HepG2 (cell line): ENCODE measurements around the gene YIF1A. TPM values are rescaled to one million over a fixed set of nuclear protein-coding genes. Genes with fewer than 3 reads are reported as not detected.

Source experiments
- AGO1 ChIP-seq: fragments of 200-400 bp; formaldehyde crosslinking; IDR thresholded peaks from 2 replicates; pipeline ENCODE4 v1.6.1; 2017; ENCODE audit warnings: mild to moderate bottlenecking, low read depth, low read length, moderate library complexity; ENCODE audit not compliant: poor library complexity, severe bottlenecking
- FOXA3 ChIP-seq: IDR thresholded peaks from 2 replicates; pipeline ENCODE4 v1.6.1; 2016; ENCODE audit warnings: missing genetic modification reagents, missing compliant biosample characterization
- FOXK1 ChIP-seq: sonication (generic); formaldehyde crosslinking; IDR thresholded peaks from 2 replicates; pipeline ENCODE4 v1.4.0; 2020; ENCODE audit warnings: low read depth, missing genetic modification reagents, borderline replicate concordance
- GATAD1 ChIP-seq: IDR thresholded peaks from 2 replicates; pipeline ENCODE4 v1.6.1; 2016; ENCODE audit warnings: missing genetic modification reagents, missing compliant biosample characterization
- NFYB ChIP-seq: sonication (generic); formaldehyde crosslinking; IDR thresholded peaks from 2 replicates; pipeline ENCODE4 v1.4.0; 2020; ENCODE audit warnings: missing genetic modification reagents
- SAFB2 ChIP-seq: sonication (generic); formaldehyde crosslinking; IDR thresholded peaks from 2 replicates; pipeline ENCODE4 v1.5.1; 2020; ENCODE audit warnings: missing genetic modification reagents, low read depth, mild to moderate bottlenecking, borderline replicate concordance
- SNAPC2 ChIP-seq: sonication (generic); formaldehyde crosslinking; IDR thresholded peaks from 2 replicates; pipeline ENCODE4 v1.8.1; 2022; ENCODE audit warnings: mild to moderate bottlenecking, missing genetic modification reagents
- YEATS4 ChIP-seq: sonication (generic); formaldehyde crosslinking; IDR thresholded peaks from 2 replicates; pipeline ENCODE4 v1.4.0; 2020; ENCODE audit warnings: missing genetic modification reagents, borderline replicate concordance
- ZFX ChIP-seq: sonication (generic); formaldehyde crosslinking; IDR thresholded peaks from 2 replicates; pipeline ENCODE4 v1.4.0; 2020; ENCODE audit warnings: mild to moderate bottlenecking, low read depth, missing genetic modification reagents, moderate library complexity
- ZNF761 ChIP-seq: sonication (generic); formaldehyde crosslinking; conservative IDR thresholded peaks from 2 replicates; pipeline ENCODE4 v1.4.0; 2020; ENCODE audit warnings: mild to moderate bottlenecking, missing genetic modification reagents
- ZSCAN25 ChIP-seq: sonication (generic); formaldehyde crosslinking; IDR thresholded peaks from 2 replicates; pipeline ENCODE4 v1.8.0; 2022; ENCODE audit warnings: mild to moderate bottlenecking, missing genetic modification reagents
- polyA plus RNA-seq, 8 experiments: library from polyadenylated mRNA; depleted of rRNA in 3 of 8; stranded (reverse) in 7 of 8; unstranded in 1 of 8; fragments of >200 nt; fragmentation: Illumina TruSeq in 4 of 8; extraction: Trizol in 4 of 8; gene quantifications; 2 replicates each; pipeline versions ENCODE4 v1.2.1 to v1.2.3, GENCODE V29; 2011 to 2016; ENCODE audit warnings: low read depth in 4 of 8, missing spikeins in 1 of 8, mixed read lengths in 1 of 8; ENCODE audit not compliant: insufficient read depth in 1 of 8
- total RNA-seq, 5 experiments: library from RNA; depleted of rRNA; stranded (reverse); fragments of >200 nt; fragmentation: Illumina TruSeq; extraction: Trizol; gene quantifications; 2 replicates each; pipeline ENCODE4 v1.2.3, GENCODE V29; 2016; ENCODE audit warnings: low read depth in 1 of 5
- TF ChIP-seq, protein P1 (sequence below): sonication (generic); formaldehyde crosslinking; IDR thresholded peaks from 2 replicates; pipeline ENCODE4 v1.4.0; 2020; ENCODE audit warnings: missing genetic modification reagents
- TF ChIP-seq, protein P2 (sequence below): sonication (generic); formaldehyde crosslinking; IDR thresholded peaks from 2 replicates; pipeline ENCODE4 v1.8.1; 2023; ENCODE audit warnings: mild to moderate bottlenecking, moderate library complexity, missing genetic modification reagents
- TF ChIP-seq, protein P3 (sequence below): sonication (generic); formaldehyde crosslinking; IDR thresholded peaks from 2 replicates; pipeline ENCODE4; 2020; ENCODE audit warnings: missing genetic modification reagents, mild to moderate bottlenecking, borderline replicate concordance
- TF ChIP-seq, protein P4 (sequence below): sonication (generic); formaldehyde crosslinking; IDR thresholded peaks from 2 replicates; pipeline ENCODE4 v1.8.0; 2022; ENCODE audit warnings: mild to moderate bottlenecking, missing genetic modification reagents, borderline replicate concordance
- TF ChIP-seq, protein P5 (sequence below): sonication (generic); formaldehyde crosslinking; IDR thresholded peaks from 2 replicates; pipeline ENCODE4 v1.8.1; 2023; ENCODE audit warnings: mild to moderate bottlenecking, missing genetic modification reagents
- TF ChIP-seq, protein P6 (sequence below): IDR thresholded peaks from 2 replicates; pipeline ENCODE4 v1.6.1; 2016; ENCODE audit warnings: low read depth, control low read depth

YIF1A gene
- total and polyA plus RNA-seq, 2 of the 13 experiments (the other 11 are each of a cell fraction or from before 2014, with no cell fraction given) = 133 to 145 TPM

DNA sequence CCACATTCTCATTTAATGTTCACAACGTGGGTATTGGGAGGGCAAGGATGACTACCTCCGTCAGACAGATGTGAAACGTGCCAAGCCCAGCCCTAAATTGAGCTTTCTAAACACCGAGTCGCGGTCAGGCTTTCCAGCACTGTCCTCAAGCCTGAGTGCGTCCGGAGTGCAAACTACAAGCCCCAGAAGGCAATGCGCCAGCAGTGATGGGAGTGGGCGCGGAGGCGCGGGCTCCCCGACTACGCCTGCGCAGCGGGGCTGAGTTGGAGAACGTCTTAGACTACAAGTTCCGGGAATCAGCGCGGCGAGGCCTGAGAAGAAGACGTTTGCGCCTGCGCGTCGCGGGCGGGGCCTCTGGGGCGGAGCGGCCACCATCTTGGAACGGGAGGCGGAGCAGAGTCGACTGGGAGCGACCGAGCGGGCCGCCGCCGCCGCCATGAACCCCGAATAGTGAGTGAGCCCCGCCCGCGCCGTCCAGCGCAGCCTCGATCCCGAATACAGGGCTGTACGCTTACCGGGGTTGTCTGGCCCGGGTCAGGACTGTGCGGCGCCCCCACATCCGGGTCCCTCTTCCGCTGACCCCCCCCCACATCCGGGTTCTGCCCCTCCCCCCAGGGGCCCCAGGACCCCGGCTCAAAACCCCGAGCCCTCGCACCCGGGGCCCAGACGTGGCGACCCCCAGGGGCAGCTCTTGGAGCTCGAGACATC lies 20.5 kb downstream of the YIF1A start, which contains the start of gene RAB1B (continued):
- TF ChIP-seq SAFB2 (0 out of 2 replicates have a peak, but pooled peaks have one; percentile 19), ZNF761 (0 out of 2 replicates have a peak, but pooled peaks have one; percentile 34), SNAPC2 (CRISPR knock-in tag) (no peak), YEATS4 (CRISPR knock-in tag) (no peak), NFYB (CRISPR knock-in tag) (0 out of 2 replicates have a peak, but pooled peaks have one; percentile 44), ZFX (CRISPR knock-in tag) (peak; percentile 72), FOXA3 (CRISPR knock-in tag) (peak; percentile 40; the same call in 1 of the 2 replicates), FOXK1 (CRISPR knock-in tag) (peak; percentile 56; the same call in 1 of the 2 replicates), AGO1 (peak; percentile 69), GATAD1 (CRISPR knock-in tag) (peak; percentile 9; the same call in 1 of the 2 replicates), ZSCAN25 (CRISPR knock-in tag) (no peak)
- TF ChIP-seq, protein P1, sequence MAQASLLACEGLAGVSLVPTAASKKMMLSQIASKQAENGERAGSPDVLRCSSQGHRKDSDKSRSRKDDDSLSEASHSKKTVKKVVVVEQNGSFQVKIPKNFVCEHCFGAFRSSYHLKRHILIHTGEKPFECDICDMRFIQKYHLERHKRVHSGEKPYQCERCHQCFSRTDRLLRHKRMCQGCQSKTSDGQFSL (CRISPR knock-in tag) = peak; percentile 89
- TF ChIP-seq, protein P2, sequence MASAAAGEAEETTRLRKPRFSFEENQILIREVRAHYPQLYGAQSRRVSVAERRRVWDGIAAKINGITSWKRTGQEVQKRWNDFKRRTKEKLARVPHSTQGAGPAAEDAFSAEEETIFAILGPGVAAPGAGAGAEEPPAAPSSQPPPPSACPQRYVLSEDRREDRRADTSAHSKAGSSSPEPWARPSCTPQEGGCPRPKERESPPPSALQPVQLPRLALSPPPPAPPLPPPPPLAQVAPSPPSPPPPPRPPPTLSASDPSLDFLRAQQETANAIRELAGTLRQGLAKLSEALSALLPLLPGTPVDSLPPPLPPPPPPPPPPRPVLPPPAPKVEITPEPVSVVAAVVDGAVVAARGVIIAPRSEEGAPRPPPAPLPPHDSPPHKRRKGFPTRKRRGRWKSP (CRISPR knock-in tag) = peak; percentile 51; the same call in 1 of the 2 replicates
- TF ChIP-seq, protein P3, sequence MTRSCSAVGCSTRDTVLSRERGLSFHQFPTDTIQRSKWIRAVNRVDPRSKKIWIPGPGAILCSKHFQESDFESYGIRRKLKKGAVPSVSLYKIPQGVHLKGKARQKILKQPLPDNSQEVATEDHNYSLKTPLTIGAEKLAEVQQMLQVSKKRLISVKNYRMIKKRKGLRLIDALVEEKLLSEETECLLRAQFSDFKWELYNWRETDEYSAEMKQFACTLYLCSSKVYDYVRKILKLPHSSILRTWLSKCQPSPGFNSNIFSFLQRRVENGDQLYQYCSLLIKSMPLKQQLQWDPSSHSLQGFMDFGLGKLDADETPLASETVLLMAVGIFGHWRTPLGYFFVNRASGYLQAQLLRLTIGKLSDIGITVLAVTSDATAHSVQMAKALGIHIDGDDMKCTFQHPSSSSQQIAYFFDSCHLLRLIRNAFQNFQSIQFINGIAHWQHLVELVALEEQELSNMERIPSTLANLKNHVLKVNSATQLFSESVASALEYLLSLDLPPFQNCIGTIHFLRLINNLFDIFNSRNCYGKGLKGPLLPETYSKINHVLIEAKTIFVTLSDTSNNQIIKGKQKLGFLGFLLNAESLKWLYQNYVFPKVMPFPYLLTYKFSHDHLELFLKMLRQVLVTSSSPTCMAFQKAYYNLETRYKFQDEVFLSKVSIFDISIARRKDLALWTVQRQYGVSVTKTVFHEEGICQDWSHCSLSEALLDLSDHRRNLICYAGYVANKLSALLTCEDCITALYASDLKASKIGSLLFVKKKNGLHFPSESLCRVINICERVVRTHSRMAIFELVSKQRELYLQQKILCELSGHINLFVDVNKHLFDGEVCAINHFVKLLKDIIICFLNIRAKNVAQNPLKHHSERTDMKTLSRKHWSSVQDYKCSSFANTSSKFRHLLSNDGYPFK (CRISPR knock-in tag) = peak; percentile 93
- TF ChIP-seq, protein P4, sequence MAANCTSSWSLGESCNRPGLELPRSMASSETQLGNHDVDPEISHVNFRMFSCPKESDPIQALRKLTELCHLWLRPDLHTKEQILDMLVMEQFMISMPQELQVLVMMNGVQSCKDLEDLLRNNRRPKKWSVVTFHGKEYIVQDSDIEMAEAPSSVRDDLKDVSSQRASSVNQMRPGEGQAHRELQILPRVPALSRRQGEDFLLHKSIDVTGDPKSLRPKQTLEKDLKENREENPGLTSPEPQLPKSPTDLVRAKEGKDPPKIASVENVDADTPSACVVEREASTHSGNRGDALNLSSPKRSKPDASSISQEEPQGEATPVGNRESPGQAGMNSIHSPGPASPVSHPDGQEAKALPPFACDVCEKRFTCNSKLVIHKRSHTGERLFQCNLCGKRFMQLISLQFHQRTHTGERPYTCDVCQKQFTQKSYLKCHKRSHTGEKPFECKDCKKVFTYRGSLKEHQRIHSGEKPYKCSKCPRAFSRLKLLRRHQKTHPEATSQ (CRISPR knock-in tag) = no peak
- TF ChIP-seq, protein P5, sequence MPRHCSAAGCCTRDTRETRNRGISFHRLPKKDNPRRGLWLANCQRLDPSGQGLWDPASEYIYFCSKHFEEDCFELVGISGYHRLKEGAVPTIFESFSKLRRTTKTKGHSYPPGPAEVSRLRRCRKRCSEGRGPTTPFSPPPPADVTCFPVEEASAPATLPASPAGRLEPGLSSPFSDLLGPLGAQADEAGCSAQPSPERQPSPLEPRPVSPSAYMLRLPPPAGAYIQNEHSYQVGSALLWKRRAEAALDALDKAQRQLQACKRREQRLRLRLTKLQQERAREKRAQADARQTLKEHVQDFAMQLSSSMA (CRISPR knock-in tag) = 0 out of 2 replicates have a peak, but pooled peaks have one; percentile 38
- TF ChIP-seq, protein P6, sequence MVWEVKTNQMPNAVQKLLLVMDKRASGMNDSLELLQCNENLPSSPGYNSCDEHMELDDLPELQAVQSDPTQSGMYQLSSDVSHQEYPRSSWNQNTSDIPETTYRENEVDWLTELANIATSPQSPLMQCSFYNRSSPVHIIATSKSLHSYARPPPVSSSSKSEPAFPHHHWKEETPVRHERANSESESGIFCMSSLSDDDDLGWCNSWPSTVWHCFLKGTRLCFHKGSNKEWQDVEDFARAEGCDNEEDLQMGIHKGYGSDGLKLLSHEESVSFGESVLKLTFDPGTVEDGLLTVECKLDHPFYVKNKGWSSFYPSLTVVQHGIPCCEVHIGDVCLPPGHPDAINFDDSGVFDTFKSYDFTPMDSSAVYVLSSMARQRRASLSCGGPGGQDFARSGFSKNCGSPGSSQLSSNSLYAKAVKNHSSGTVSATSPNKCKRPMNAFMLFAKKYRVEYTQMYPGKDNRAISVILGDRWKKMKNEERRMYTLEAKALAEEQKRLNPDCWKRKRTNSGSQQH (CRISPR knock-in tag) = 0 out of 2 replicates have a peak, but pooled peaks have one; percentile 74
